Activated CD4-positive, alpha-beta T cell treated with anti-CD3 and anti-CD28 coated beads for 24 hours (primary cell): ENCODE data around the gene GOLIM4.

ENCODE experiments used
- DNase-seq, 2 donors: peaks; one replicate each; pipeline ENCODE4 v3.0.0-alpha.2; 2020; ENCODE audit warnings: low read depth in 2 of 2

The GOLIM4 gene

GRCh38 chr3:167998253-167998652 is 97.5 kb downstream of the GOLIM4 start:
- no peak for DNase-seq

- no peak for DNase-seq
Measured at GRCh38 chr3:167996514-167996913, 99.2 kb downstream of the GOLIM4 start.

- DNase-seq = no peak
Measured at GRCh38 chr3:167992381-167992780, 103.3 kb downstream of the GOLIM4 start.

- DNase-seq = no peak
Measured at GRCh38 chr3:167991213-167991612, 104.5 kb downstream of the GOLIM4 start.

GRCh38 chr3:167989999-167990398 is 105.7 kb downstream of the GOLIM4 start:
- no peak for DNase-seq

GRCh38 chr3:167989066-167989465 is 106.7 kb downstream of the GOLIM4 start:
- no peak for DNase-seq

GRCh38 chr3:167983583-167983982 is 112.1 kb downstream of the GOLIM4 start:
- no peak for DNase-seq

- no peak for DNase-seq
Measured at GRCh38 chr3:167978486-167978885, 117.2 kb downstream of the GOLIM4 start.

- no peak for DNase-seq
Measured at GRCh38 chr3:167978071-167978470, 117.7 kb downstream of the GOLIM4 start.

- DNase-seq = no peak
Measured at GRCh38 chr3:167976516-167977361, 119.0 kb downstream of the GOLIM4 start.

- no peak for DNase-seq
Measured at GRCh38 chr3:167973901-167974300, 121.8 kb downstream of the GOLIM4 start.

- DNase-seq = no peak
Measured at GRCh38 chr3:167973046-167973445, 122.7 kb downstream of the GOLIM4 start.

GRCh38 chr3:167972502-167972901 is 123.2 kb downstream of the GOLIM4 start:
- DNase-seq = no peak

- DNase-seq = no peak
Measured at GRCh38 chr3:167969548-167969947, 126.2 kb downstream of the GOLIM4 start.

- DNase-seq = no peak
Measured at GRCh38 chr3:167967257-167968036, 128.3 kb downstream of the GOLIM4 start.
